GM21423 (cell line): ENCODE results near the gene FGD6.
"Not testable (repeated sequence)": the region's sequence is repeated elsewhere in the genome, so short reads cannot be mapped to it uniquely, and the experiment has no call there.

ENCODE experiments used
- ATAC-seq: cut with Tn5 transposase; IDR thresholded peaks from one replicate; pipeline ENCODE4 v1.9.1; 2021; ENCODE audit warnings: mild to moderate bottlenecking, moderate library complexity; ENCODE audit not compliant: unreplicated experiment

The FGD6 gene

GRCh38 chr12:95205685-95206084 is 11.6 kb downstream of the FGD6 start:
- no peak for ATAC-seq

DNA sequence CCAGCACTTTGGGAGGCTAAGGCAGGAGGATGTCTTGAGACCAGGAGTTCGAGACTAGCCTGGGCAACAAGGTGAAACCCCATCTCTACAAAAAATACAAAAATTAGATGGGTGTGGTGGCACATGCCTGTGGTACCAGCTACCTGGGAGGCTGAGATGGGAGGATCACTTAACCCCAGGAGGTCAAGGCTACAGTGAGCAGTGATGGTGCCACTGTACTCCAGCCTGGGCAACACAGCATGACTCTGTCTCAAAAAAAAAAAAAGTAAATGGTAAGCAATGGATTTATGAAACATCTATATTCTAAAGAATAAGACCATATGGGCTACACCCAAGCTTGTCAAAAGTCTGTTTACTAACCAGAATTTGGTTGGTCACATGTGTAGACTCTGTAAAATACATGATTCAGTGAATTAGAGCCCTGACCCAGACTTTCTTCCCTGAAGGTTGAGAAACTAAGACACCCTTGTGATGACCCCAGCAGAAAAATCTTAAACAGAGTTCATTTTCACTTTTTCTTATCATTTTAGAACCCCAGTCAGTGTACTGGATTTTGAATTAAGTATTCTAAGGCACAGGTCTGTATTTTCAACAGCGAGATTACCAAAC is 12.1 kb downstream of the FGD6 start:
- no peak for ATAC-seq

DNA sequence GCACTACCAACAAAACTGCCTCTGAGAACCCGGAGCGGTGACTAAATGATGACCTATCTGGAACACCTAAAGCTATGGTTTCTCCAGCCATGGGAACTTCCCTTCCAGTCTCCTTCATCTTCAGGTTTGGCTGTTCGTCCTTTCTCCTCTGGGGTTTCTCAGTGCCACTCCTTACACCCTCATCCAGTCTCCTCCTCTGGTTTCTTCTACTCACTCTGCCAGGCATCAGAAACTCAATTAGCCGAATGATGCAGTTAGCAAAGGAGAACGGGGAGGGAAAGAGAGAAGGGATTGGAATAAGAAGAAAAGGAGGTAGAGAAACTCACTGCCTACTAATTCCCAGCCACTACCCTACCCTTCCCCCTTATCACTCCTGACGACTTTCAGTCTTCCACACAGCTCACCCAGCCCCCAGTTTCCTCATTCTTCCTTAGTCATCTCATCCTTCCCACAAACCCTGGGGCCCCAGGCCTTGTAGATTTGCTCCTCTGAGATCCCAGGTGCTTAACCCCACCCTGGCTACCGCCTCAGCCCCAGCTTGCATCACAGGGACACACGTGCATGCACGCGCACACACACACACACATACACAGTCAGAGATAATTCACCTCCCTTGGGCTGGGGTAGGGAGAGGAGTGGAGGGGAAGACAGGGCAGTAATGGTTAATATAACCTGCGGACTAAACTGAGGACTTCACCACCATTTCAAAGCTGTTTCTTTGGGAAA is 13.0 kb downstream of the FGD6 start:
- ATAC-seq = no peak

DNA sequence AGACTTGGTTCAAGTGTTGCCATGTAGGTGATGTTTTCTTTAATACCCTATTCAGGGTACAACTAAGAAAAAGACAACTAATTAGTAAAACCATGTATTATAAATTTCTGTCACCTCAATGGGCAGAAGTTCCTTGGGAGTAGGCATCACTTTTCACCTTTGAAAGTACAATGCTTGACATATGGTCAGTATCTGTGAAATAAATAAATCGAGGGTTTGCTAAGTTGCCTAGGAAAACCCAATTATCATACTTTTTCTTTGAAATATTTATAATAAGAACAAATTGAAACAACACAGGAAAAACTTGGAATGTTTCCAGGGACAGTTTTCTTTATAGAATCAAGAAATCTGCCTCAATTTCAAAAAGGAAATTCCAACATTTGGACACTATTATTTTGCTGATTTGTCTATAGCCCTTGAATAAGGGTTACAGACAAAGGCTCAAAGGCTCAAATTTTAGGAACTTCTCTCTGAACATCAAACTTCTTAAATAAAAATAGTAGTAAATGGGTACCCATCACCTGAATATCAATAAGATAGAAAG is 13.7 kb downstream of the FGD6 start:
- no peak for ATAC-seq

GRCh38 chr12:95202691-95203486 is 14.4 kb downstream of the FGD6 start:
- no peak for ATAC-seq

GRCh38 chr12:95201056-95201670 is 16.1 kb downstream of the FGD6 start:
- ATAC-seq = no peak

GRCh38 chr12:95200128-95200894 is 17.0 kb downstream of the FGD6 start:
- no peak for ATAC-seq

- no peak for ATAC-seq
Measured at GRCh38 chr12:95198914-95199313, 18.4 kb downstream of the FGD6 start.

DNA sequence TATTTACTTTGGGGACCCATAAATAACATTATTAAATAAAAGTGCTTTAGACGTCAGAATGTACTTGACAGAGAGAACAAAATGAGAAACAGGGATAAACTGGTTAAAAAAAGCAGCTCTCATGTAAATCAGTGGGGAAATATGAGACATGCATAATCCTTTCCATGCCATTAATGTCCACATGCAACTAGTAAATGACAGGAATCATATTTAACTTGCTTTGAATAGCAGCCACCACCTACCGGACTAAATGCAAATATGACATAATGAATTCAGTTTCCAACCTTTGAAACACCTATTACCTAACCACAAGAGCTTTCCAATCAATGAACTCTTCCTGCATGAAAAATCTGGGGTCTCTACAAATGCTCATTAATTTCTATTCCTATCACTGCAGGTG is 19.6 kb downstream of the FGD6 start:
- ATAC-seq = no peak

DNA sequence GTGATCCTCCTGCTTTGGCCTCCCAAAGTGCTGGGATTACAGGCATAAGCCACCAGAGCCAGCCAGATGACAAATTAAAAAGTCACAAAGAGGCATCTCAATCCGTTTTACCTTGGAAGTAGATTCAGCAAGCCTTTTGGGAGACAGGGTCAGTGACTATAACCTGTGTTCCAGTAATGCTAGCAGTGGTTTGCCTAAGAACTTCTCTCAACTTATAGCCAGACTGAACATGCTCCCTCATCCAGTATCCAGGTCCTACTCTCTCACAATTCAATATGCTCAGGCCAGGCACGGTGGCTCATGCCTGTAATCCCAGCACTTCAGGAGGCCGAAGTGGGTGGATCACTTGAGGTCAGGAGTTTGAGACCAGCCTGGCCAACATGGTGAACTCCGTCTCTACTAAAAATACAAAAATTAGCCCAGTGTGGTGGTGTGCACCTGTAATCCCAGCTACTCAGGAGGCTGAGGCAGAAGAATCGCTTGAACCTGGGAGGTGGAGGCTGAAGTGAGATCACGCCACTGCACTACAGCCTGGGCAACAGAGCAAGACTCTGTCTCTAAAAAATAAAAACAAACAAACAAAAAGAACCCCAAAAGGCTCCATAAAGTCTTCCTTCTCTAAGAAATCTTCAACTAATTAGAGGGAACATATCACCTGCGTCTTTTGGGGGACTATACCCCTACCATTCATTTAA is 20.2 kb downstream of the FGD6 start:
- not testable (repeated sequence) for ATAC-seq

DNA sequence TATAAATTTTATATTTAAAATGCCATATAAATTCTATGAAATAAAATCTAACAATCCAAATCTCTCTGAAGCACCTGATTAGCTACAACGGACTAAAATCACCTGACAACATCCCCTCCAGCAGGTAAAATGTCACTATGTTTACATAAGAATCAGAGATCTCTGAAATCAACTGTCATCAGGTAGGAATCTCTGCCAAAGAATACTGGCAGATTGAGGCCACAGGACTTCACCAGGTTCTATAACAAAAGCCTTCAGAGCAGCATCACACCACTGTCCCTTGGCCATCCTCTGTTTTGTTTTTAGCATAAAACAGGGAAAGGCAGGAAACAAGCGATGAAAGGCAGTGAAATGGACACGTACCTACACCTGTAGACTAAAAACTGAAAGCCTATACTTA is 22.1 kb downstream of the FGD6 start:
- ATAC-seq = no peak

DNA sequence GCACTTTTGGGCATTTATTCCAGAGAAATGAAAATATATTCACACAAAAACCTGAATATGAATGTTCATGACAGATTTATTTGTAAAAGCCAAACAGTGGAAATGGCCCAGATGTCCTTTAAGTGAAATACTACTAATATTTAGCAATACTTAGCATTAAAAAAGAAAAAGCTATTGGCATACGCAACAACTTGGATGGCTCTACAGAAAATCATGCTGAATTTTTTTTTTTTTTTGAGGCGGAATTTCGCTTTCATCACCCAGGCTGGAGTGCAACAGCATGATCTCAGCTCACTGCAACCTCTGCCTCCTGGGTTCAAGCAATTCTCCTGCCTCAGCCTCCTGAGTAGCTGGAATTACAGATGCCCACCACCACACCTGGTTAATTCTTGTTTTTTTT is 24.1 kb downstream of the FGD6 start:
- no peak for ATAC-seq

- ATAC-seq = no peak
Measured at GRCh38 chr12:95192271-95192670, 25.0 kb downstream of the FGD6 start.

DNA sequence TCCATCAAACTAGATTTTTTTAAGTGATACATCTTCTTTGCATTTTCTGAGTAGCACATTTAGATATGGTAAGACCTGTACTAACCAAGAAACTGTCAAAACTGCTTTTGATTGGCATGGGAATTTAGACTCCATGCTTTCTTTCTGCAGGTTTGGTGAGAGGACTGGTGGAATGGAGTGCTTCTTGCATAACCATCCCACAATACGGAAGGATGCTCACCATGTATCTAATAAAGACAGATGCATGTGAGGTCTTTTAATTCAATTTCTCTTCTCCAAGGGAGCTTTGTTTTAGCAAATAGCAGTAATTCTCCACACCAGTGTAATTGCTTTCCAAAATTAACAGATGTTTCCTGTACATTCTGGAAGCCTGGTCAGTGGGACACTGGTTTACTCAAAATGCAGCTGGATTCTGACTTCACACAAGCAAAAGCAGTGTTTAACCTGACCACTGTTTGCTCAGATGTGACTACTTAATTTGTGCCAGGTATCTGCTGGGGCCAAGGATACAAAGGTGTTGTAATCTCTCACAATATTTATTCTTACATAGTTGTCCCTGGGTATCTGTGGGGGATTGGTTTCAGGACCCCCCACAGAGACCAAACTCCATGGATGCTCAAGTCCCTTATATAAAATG is 26.1 kb downstream of the FGD6 start:
- no peak for ATAC-seq

DNA sequence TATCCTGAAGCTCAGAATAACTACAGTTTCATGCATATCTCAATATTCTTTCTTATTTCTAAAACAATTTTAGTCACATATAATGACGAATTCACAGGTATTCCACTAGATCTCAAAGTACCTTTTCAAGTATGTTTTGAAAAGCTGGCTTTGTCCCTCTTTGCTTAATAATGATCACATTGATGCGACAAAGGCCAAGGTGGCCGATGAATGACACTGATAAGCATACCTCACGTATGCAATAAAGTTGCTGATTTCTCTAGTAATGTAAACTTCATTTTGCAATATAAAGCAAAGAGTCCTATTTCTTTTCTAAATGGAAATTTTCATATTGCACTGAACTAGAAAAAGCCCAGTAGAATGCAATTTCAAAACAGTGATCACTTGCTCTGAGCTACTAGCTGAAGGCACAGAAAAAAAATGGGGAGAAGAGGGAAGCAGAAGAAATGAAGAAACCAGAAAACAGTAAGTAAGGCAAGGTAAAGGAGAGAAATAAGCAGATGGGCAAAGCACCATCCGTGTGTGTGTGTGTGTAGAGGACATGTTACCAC is 29.3 kb downstream of the FGD6 start:
- no peak for ATAC-seq

- ATAC-seq = no peak
Measured at GRCh38 chr12:95185854-95186253, 31.4 kb downstream of the FGD6 start.

- no peak for ATAC-seq
Measured at GRCh38 chr12:95185072-95185471, 32.2 kb downstream of the FGD6 start.

GRCh38 chr12:95184121-95184520 is 33.1 kb downstream of the FGD6 start:
- ATAC-seq = no peak

GRCh38 chr12:95182868-95183415 is 34.3 kb downstream of the FGD6 start:
- no peak for ATAC-seq
